Smooth muscle cell (in vitro differentiated cells): ENCODE results near the gene CATSPER2. TPM values are rescaled to one million over a fixed set of nuclear protein-coding genes. Genes with fewer than 3 reads are reported as not detected.

Experiments used
- polyA plus RNA-seq: library from polyadenylated mRNA; unstranded; fragments of >200 nt; fragmentation: Nextera tagmentation; extraction: Ambion mirVana; gene quantifications from 2 replicates; pipeline ENCODE4 v1.2.1, GENCODE V29; 2016
- small RNA-seq: library from RNA; depleted of rRNA; stranded (forward); fragments of <200 nt; gene quantifications from one replicate; pipeline ENCODE3, GENCODE V24; 2014
- total RNA-seq: library from RNA; depleted of rRNA; stranded (reverse); fragments of >200 nt; gene quantifications from 2 replicates; pipeline ENCODE4 v1.2.3, GENCODE V29; 2014

CATSPER2 gene
- total and polyA plus RNA-seq, 2 experiments from 2014 or later: 1.7 to 1.9 TPM

Small RNAs within 50 kb of the gene (small RNA-seq; reads per million reads assigned to genes)
- 0.16 reads per million for gene PDIA3P2
- not detected for gene RNU6-554P
- not detected for gene RNU6-610P

Other genes starting within 250 kb of the CATSPER2 start
- gene TP53BP1, start 155.7 kb downstream of the CATSPER2 start, total RNA-seq: 41.5 and 52.0 TPM in 2 replicates
- gene TP53BP1, start 155.7 kb downstream of the CATSPER2 start, polyA plus RNA-seq: 19.9 and 24.1 TPM in 2 replicates
- 25.9 and 27.1 TPM in 2 replicates for gene MAP1A, start 131.2 kb downstream of the CATSPER2 start, total RNA-seq
- 14.6 and 15.7 TPM in 2 replicates for gene MAP1A, start 131.2 kb downstream of the CATSPER2 start, polyA plus RNA-seq
- 14.5 and 24.6 TPM in 2 replicates for gene PPIP5K1, start 58.6 kb downstream of the CATSPER2 start, total RNA-seq
- 4.8 and 8.7 TPM in 2 replicates for gene PPIP5K1, start 58.6 kb downstream of the CATSPER2 start, polyA plus RNA-seq
- gene CKMT1B, start 54.8 kb downstream of the CATSPER2 start, total RNA-seq: 0.27 and 7.2 TPM in 2 replicates
- not detected in 2 replicates for gene CKMT1B, start 54.8 kb downstream of the CATSPER2 start, polyA plus RNA-seq
- 0.31 and 0.49 TPM in 2 replicates for gene STRC, start 30.0 kb downstream of the CATSPER2 start, total RNA-seq
- 0.75 and 1.2 TPM in 2 replicates for gene STRC, start 30.0 kb downstream of the CATSPER2 start, polyA plus RNA-seq
- 0.40 TPM in 1 of 2 replicates, not detected in the other for gene CKMT1A, start 45.0 kb upstream of the CATSPER2 start, total RNA-seq
- gene CKMT1A, start 45.0 kb upstream of the CATSPER2 start, polyA plus RNA-seq: 0.66 TPM in 1 of 2 replicates, not detected in the other
- 309 and 390 TPM in 2 replicates for gene PDIA3, start 97.6 kb upstream of the CATSPER2 start, total RNA-seq
- 907 and 1,212 TPM in 2 replicates for gene PDIA3, start 97.6 kb upstream of the CATSPER2 start, polyA plus RNA-seq
- gene ELL3, start 128.1 kb upstream of the CATSPER2 start, total RNA-seq: 1.1 and 3.7 TPM in 2 replicates
- gene ELL3, start 128.1 kb upstream of the CATSPER2 start, polyA plus RNA-seq: 0.25 and 3.2 TPM in 2 replicates
- gene SERF2, start 143.5 kb upstream of the CATSPER2 start, total RNA-seq: 1,247 and 1,277 TPM in 2 replicates
- 2,168 and 2,420 TPM in 2 replicates for gene SERF2, start 143.5 kb upstream of the CATSPER2 start, polyA plus RNA-seq
- gene SERINC4, start 151.4 kb upstream of the CATSPER2 start, total RNA-seq: not detected in 2 replicates
- gene SERINC4, start 151.4 kb upstream of the CATSPER2 start, polyA plus RNA-seq: 0.17 TPM in 1 of 2 replicates, not detected in the other
- gene HYPK, start 151.8 kb upstream of the CATSPER2 start, total RNA-seq: 14.6 and 14.7 TPM in 2 replicates
- gene HYPK, start 151.8 kb upstream of the CATSPER2 start, polyA plus RNA-seq: 7.3 and 20.2 TPM in 2 replicates
- 34.9 and 43.3 TPM in 2 replicates for gene MFAP1, start 175.8 kb upstream of the CATSPER2 start, total RNA-seq
- gene MFAP1, start 175.8 kb upstream of the CATSPER2 start, polyA plus RNA-seq: 37.9 and 41.2 TPM in 2 replicates
- gene WDR76, start 178.2 kb upstream of the CATSPER2 start, total RNA-seq: 9.8 and 19.7 TPM in 2 replicates
- 3.4 and 3.9 TPM in 2 replicates for gene WDR76, start 178.2 kb upstream of the CATSPER2 start, polyA plus RNA-seq